A172 (cell line): ENCODE measurements around the gene CMTM8. TPM values are rescaled to one million over a fixed set of nuclear protein-coding genes. Genes with fewer than 3 reads are reported as not detected.
A peak's percentile ranks its signal among the peaks of the same experiment; 100 is the strongest.
"Not testable (repeated sequence)": the region's sequence is repeated elsewhere in the genome, so short reads cannot be mapped to it uniquely, and the experiment has no call there.

Experiments used
- DNase-seq: peaks from one replicate; pipeline ENCODE4 v3.0.0-alpha.2; 2015; ENCODE audit warnings: low spot score
- total RNA-seq: library from RNA; depleted of rRNA; stranded (reverse); fragments of >200 nt; shearing (Covaris generic); gene quantifications from 2 replicates; pipeline ENCODE4 v1.2.3, GENCODE V29; 2014

CMTM8 gene
- total RNA-seq, 1 experiment from 2014 or later: 3.5 TPM

DNA sequence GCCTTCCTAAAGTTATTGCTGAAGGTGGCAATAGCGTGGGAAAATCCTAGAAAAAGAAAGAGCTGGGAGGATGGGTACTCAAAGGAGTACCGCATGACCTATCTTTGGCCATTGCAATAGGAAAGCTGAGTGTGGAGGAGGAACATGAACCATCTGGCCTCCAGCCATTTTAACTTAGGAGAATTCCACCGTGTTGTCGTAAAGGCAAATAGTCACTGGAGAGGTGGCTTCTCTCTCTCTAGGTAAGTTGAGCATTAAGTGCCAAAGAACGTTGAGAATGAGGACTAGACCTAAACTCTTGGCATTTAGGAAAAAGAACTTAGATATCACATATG, 137.1 kb downstream of the CMTM8 start:
- DNase-seq: no peak

DNA sequence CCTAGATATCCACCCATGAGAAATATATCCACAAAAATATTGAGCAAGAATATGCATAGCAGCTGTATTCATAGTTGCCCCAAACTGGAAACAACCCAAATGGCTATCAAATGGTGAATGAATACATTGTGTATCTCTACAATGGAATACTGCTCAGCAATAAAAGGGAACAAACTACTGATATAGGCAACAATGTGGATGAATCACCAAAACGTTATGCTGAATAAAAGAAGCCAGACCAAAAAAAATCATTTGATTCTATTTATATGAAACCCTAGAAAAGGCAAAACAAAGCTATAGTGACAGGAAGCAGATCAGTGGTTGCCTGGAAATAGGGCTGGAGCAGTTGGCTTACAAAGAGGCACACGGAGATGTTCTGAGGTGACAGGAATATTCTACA, 137.6 kb downstream of the CMTM8 start:
- no peak for DNase-seq

DNA sequence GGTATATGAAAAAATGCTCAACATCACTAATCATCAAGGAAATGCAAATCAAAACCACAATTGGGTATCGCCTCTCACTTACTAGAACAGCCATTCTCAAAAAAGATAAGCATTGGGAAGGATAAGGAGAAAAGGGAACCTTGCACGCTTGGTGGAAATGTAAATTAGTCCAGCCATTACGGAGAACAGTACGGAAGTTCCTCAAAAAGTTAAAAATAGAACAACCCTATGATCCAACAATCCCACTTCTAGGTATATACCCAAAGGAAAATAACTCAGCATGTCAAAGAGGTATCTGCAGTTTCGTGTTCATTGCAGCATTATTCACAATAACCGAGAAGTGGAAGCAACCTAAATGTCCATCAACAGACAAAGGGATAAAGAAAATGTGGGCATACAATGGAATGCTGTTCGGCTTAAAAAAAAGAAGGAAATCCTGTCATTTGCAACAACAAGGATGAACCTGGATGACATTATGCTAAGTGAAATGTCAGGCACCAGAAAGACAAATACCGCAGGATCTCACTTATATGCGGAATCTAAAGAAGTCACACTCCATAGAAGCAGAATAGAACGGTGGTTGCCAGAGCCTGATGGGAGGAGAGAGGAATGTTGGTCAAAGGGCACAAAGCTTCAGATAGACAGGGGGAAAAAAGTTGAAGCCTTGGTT, 141.5 kb downstream of the CMTM8 start:
- no peak for DNase-seq

DNA sequence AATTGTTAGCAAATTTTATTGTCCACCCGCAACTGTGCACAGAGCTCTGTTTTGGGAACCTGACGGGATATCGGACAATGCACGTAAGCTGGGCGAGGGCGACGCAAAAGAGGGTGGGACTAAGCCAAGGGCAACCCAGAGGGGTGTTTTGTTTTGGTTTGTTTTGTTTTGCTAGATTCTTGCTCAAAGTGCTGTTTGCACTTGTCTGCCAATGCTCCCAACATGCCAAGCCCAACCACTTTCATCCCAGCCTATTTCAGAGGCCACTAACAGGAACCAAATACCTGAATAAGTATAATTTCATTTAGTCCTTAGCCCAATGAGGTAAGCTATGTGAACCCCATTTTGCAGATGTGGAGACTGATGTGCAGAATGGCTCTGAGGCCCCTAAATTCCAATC, 143.4 kb downstream of the CMTM8 start:
- no peak for DNase-seq

DNA sequence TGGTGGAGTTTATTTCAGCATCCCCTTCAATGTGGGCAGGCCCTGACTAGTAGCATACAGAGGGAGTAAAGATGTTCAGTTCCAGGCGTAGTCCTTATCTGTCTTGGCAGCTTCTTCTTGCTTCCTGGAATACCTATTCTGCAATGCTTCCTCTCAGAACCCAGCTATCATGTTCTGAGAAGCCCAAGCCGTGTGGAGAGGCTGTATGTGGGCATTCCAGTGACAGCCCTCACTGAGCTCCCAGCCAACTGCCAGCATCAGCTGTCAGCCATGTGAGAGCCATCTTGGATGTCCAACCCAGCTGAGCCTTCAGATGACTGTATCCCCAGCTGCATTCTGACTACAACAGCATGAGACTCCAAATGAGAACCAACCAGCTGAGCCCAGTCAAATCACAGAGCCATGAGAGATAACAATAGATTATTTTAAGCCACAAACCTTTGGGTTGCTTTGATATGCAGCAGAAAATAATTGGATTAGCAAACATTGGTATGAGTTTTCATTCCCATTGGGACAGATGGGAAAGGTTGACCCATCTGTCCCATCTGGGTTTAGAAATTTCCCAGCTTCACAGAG, 144.7 kb downstream of the CMTM8 start:
- DNase-seq: no peak

DNA sequence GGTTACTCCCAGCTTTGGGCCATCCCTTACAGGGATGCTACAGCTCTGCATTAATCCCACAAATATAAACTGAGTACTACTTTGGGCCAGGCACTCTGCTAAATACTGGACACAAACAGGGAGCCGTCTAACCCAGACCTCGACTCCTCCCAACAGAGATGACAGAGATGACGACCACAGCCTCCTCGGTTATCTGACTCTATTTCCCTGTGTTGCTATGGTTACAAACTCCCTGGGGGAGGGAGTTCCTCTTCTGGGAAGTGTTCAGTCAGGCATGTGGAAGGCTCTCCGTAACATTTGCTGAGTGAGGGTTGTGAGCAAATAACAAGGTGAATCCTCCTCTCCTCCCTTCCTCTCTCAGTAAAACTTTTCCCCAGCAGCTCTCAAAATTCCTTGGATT, 146.5 kb downstream of the CMTM8 start:
- no peak for DNase-seq

DNA sequence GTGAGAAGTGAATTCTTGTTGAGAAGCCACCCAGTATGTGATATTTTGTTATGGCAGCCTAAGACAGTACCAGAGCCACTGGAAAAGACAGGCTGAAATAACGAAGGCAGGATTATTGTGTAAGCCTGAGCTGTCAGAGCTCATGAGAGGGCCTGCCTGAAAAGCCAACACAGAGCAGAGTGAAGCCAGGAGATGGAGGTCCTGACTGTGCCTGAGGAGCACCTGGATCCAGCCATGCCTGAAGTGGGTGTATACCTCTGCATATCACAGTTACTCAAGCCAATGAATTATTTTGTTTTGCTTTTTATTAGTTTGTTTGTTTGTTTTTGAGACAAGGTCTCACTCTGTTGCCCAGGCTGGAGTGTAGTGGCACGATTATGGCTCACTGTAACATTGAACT, 149.0 kb downstream of the CMTM8 start:
- no peak for DNase-seq

DNA sequence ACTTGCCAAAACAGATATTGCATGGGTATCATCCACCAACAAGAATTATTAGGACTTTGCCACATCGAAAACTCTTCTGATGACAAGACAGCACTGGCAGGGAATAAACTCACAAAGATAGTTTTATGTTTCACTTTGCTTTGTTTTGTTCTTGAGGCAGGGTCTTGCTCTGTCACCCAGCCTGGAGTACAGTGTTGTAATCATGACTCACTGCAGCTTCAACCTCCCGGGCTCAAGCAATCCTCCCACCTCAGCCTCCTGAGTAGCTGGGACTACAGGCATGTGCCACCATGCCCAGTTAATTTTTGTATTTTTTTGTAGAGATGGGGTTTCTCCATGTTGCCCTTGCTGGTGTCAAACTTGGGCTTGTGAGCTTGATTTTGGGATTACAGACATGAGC, 151.1 kb downstream of the CMTM8 start:
- DNase-seq: not testable (repeated sequence)

DNA sequence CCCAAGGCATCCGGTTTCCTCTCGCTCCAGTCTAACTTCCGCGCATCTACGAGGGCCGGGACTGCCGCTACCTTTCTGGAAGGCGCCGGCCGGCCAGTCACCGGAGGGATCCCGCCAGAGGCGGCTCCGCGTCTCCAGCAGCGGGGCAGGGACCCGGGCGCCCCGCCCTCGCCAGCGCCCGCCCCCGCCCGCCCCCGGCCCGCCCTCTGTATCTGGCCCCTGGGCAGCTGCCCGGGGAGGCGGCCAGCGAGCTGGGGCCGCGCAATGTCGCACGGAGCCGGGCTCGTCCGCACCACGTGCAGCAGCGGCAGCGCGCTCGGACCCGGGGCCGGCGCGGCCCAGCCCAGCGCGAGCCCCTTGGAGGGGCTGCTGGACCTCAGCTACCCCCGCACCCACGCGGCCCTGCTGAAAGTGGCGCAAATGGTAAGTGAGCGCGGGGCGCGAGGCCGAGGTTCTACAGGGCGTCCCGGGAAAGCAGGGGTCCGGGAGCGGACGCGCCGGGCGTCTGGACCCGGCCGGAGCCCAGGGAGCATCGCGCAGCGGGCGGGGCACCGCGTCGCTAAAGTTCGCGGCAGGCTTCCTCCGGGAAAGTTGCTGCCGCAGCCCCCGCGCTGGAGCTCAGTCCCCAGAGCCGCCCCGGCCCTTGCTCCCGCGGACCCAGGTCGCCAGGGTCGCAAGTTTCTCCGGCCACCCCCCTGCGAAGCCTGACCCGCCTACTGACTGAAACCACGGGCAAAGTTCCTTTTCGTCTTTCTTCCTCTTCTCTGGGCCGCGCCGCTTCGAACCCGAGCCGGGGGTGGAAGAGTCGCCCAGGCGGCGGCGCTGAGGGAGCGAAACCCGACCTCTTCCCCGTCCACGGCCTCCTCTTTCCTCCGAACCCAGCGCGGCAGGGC, 153.4 kb downstream of the CMTM8 start, which contains the start of gene CMTM7:
Gene CMTM7, plus strand, starts transcription at position 211 of the 893 bp plus-strand sequence. Its CDS starts 54 bp downstream, at position 265.
- DNase-seq: peak; percentile 68

DNA sequence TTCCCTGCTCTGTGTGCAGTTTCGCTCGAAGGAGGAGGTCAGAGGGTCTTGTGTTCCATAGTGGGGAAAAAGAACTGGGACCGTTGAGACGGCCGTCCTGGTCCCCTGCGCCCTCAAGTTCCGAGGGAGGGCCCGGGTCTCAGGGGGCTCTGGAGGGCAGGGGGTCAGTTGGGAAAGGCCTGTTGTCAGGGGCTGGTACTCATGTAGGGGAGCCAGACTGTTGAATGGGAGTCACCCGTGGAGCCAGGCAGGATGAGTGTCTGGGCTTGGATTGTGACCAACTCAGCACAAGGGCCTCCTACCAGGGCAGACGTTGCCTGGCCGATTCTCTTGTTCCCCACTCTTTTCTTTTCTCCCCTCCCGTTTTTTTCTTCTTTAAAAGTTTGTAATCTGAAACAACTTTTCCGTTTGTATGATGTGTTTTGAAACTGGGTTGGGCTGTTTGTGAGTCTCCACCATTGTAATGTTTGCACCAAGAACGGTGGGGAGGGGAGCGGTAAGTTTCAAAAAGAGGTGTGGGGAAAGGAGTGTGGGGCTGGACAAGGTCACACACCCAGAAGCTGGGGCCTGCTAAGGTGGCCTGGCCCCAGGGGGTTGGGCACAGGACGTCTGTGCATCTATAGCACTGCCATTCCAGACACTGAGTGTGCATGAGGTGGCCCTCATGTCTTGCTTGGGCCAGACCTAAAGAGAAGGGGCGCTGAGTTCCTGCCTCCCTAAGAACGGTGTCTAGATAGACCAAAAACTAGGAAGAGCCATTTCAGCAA, 154.2 kb downstream of the CMTM8 start:
- peak; percentile 48 for DNase-seq

DNA sequence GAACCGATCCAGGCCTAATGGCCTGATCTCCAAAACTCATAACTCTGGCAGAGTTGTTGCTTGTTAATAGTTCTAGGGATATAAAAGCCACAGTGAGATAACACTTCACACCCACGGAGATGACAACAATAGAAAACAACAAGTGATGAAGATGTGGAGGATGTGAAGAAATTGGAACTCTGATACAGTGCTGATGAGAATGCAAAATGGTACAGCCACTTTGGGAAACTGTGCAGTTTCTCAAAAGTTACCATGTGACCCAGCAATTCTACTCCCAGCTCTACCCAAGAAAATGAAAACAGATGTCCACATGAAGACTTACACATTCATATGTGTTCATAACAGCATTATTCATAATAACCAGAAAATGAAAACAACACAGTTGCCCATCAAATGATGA, 157.0 kb downstream of the CMTM8 start:
- DNase-seq: no peak

DNA sequence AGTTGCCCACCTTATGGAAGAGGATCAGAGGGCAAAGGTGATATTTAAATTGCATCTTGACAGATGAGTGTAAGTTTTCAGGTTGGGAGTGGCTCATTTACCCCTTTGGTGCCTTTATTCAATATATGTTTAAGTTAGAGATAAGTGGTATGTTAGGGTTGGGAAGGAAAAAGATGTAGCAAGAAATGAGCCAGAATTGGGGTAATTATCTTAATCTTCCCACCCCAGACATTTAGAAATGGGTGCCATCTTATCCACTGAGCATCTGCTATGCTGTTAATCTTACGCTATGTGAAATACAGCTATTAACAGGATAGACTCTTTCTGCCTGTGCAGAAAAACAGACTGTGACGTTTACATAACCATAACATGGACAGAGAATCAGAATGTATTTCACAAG, 159.5 kb downstream of the CMTM8 start:
- no peak for DNase-seq

DNA sequence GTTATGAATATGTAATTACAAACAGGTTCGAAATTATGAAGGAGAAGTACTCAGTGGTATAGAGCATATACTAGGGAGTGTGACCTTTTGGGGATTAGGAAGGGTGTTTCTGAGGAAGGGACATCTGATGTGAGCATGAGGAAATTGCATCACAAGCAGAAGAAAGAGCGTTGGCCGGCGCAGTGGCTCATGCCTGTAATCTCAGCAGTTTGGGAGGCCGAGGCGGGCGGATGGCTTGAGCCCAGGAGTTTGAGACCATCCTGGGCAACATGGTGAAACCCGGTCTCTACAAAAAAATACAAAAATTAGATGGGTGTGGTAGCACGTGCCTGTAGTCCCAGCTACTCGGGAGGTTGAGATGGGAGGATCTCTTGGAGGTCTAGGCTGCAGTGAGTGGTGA, 160.1 kb downstream of the CMTM8 start:
- no peak for DNase-seq

DNA sequence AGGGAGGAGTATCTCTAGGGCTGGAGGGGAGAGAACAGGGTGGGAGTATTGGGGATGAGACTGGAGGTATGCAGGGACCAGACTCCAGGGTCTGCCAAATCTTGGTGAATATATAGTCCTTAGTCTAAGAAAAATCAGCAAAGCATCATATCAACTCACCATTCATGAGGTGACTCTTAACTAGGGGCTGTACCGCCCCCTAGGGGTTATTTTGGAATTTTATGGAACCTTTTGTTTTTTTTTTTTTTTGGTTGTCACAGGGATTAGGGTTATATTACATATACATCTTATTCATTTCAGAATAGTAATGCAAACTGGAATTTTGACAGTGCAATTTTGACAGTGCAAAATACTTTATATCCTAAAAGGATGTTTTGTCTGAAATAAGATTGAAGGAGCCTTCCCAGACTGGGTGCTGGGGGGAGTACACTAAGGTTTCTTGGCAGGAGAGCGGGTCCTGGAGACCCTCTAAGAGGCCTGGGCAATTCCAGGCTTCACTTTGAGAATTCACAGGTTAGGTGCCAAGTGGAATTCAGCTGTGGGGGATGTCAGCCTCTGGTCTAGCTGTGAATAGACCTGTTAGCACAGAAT, 160.6 kb downstream of the CMTM8 start:
- peak; percentile 57 for DNase-seq

DNA sequence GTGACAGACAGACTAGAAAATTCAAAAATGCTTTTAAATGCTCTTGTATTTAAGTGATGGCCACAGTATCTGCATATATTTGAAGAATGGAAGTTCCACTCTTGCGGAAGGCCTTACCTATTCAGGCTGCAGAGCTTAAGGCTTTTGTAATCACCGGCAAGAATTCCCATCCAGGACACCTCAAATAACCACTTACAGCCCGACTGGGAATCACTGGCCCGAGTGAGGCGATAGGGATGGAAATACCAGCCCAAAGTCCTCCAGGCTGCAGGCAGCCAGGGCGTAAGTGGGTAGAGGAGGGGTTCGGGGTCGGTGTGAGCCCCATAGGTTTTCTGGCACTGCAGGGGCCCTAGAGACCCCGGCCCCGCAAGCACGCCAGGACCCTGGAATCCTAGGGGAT, 162.6 kb downstream of the CMTM8 start:
- DNase-seq: no peak

DNA sequence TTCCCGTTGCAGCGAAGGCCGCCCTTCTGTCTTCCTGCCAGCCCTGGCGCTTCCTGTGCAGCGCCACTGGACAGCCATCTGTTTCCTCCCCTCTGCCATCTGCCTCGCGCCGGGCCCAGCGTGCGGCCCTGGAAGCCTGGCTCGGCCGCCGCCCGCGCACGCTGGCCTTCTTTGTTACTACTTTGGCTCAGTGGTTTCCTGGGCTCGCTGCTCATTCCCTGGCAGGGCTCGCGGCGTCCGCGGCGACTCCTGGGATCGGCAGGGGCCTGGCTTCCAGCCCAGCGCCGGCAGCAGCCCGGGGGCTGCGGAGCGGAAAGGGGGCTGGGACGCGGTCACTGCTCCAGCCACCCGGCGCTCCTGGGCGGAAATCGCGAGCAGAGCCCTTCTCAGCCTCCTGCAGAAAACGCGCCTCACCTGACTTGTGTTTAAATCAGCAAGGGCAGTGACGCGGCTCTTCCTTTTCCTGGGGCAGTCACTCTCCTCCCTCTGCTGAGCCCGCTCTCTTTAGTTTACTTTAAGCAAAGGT, 163.1 kb downstream of the CMTM8 start:
- DNase-seq: peak; percentile 78

DNA sequence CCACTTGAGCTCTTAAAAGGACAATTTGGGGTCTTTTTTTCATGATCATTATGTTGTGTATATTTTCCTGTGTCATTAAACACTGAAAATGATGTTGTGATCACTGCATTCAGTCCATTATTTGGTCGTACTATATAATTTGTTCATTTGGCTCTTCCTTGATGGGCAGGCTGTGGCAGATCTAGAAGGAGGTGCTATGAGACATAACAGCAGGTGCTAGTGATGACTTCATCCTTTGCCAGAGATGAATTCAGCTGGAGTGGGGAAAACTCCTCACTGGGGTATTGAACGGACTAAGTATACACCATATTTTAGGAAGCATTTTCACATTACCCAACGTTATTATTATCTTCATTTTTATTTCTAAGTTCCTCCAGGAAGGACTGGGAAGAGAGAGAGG, 165.2 kb downstream of the CMTM8 start:
- DNase-seq: no peak

DNA sequence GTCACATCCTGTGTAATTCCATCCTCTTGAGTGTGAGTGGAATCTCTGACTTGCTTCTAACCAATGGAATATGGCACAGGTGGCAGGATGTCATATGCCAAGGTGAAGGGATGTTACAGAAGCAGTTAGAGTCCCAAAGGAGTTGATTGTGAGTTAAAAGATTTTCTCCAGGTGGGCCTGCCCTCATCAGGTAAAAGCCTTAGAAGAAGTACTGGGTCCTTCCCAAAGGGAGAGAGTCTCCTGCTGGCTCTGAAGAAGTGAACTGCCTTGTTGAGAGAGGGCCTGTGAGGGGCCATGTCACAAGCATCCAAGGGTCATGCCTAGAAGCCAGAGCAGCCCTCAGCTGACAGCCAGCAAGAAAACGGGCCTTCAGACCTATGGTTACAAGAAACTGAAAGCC, 166.2 kb downstream of the CMTM8 start:
- no peak for DNase-seq

DNA sequence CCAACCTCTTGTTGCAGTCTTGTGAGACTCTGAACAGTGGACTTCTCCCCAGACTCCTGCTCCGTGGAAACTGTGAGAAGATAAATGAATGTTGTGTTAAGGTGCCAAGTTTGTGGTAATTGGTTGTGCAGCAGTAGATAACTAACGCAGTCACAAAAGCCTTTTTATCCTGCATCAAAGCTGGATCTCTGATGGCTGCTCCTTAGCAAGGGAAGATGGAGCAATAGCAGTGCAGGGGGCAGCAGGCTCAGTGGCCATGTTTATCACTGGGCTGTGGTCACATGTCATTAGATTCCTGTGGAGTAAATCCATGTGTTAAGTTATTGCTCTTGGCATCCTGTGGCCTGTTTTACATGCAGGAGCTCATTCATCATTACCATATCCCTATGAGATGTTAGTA, 166.7 kb downstream of the CMTM8 start:
- DNase-seq: no peak

DNA sequence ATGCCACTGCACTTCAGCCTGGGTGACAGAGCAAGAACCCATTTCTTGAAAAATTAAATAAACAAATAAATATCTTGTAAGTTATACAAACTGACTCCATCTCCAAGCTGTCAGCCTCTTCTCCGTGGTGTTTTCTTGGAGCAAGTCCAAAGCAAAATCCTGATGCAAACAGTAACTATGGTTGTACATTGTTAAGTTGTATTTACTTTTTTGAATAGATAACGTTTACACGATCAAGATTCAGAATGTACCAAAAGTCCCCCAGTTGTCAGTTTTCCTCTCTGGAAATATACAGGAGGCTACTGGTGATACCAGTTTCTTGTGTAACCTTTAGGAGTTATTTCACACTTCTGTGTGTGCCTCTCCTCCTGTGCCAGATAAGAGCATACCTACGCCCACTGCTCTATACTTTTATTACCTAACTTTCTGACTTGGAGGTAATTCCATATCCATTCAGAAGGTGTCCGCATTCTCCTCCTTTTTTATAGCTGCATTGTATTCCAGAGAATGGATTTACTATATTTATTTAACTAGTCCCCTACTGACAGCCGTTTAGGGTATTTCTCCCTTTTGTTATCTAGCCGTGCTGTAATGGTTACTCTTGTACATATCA, 167.3 kb downstream of the CMTM8 start:
- DNase-seq: no peak
